GM12872 (cell line): ENCODE measurements around the gene CHST13.

Experiments
- TF ChIP-seq, protein P1 (sequence below): IDR thresholded peaks from 3 replicates; pipeline ENCODE4 v1.5.1; 2011; ENCODE audit warnings: low read depth, mild to moderate bottlenecking, low read length, moderate library complexity; ENCODE audit not compliant: insufficient read depth

Gene CHST13

DNA sequence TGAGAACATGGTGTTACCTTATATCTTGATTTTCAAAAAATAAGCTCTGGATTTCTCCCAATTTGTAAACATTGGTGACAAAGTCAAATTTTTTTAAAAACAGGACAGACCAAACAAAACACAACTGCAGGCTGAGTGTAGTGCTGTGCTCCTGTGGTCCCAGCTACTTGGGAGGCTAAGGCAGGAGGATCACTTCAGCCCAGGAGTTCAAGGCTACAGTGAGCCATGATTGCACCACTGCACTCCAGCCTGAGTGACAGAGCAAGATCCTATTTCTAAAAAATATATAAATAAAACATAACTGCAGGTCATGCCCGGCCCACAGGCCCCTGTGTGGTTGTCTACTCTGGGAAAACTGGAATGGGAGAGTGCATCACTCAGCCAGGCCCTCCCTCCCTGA, 44.3 kb upstream of the CHST13 start:
- TF ChIP-seq, protein P1, sequence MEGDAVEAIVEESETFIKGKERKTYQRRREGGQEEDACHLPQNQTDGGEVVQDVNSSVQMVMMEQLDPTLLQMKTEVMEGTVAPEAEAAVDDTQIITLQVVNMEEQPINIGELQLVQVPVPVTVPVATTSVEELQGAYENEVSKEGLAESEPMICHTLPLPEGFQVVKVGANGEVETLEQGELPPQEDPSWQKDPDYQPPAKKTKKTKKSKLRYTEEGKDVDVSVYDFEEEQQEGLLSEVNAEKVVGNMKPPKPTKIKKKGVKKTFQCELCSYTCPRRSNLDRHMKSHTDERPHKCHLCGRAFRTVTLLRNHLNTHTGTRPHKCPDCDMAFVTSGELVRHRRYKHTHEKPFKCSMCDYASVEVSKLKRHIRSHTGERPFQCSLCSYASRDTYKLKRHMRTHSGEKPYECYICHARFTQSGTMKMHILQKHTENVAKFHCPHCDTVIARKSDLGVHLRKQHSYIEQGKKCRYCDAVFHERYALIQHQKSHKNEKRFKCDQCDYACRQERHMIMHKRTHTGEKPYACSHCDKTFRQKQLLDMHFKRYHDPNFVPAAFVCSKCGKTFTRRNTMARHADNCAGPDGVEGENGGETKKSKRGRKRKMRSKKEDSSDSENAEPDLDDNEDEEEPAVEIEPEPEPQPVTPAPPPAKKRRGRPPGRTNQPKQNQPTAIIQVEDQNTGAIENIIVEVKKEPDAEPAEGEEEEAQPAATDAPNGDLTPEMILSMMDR: no peak

DNA sequence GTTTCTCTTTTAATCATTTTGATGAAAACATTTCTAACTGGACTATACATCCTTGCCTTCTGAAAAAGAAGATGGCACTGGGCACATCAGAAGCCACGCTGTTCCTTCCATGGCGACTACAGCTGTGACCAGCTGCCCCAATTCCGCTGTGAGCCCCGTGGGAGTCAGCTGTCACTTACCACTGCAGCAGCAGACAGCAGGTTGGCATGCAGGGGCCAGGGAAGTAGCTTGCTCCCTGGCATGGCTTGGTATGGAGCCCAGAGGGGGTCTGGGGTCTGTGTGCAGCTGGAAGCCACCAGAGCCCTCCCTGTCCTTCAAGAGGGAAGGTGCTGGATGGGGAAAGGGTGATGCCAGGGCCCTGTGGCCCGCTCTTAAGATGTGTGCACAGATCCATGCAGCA, 43.7 kb upstream of the CHST13 start:
- TF ChIP-seq, protein P1: no peak

DNA sequence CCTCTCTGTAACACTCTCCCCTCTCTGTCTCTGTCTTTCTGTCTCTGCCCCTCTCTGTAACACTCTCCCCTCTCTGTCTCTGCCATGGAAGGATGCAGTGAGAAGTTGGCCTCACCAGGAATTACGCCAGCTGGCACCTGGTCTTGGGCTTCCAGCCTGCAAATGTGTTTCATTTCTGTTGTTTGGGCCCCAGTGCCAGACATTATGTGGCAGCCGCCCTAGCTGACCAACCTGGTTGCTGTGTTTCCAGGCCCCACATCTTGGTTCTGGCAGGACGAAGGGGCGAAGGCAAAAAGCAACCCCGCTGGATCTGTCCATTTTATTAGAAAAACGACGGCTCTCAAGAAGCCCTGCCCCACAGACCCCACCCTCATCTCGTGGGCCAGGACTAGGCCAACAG, 43.1 kb upstream of the CHST13 start:
- TF ChIP-seq, protein P1: no peak

DNA sequence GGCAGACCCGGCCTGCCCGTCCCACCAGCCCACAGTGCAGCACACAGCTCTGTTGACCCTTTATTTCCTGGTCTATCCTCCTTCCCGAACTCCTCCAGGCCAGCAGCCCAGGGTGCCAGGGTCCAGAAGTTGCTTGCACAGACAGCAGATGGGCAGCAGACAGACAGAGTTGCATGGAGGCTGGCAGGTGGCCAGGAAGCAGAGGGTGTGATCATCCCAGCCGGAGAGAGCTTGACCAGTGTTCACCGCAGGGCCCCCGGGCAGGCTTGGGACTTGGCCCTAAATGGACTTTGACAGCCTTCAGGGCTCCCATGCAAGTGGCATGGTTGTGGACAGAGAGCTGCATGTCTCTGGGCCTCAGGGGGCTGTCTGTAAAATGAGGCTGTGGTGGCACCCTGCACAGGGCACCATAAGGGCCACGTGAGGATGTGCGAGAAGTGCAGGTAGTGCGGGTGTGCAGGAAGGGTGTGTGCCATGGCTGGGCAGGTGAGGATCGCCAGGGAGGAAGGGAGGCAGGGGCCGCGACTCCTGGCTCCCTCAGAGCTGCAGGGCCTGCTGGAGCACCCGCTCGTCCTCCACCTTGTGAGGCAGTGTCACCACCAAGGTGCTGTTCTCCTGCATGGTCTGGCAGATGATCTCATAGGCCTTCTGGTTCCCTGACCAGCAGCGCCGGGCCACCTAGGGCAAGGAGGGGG, 42.0 kb upstream of the CHST13 start:
- TF ChIP-seq, protein P1: no peak

DNA sequence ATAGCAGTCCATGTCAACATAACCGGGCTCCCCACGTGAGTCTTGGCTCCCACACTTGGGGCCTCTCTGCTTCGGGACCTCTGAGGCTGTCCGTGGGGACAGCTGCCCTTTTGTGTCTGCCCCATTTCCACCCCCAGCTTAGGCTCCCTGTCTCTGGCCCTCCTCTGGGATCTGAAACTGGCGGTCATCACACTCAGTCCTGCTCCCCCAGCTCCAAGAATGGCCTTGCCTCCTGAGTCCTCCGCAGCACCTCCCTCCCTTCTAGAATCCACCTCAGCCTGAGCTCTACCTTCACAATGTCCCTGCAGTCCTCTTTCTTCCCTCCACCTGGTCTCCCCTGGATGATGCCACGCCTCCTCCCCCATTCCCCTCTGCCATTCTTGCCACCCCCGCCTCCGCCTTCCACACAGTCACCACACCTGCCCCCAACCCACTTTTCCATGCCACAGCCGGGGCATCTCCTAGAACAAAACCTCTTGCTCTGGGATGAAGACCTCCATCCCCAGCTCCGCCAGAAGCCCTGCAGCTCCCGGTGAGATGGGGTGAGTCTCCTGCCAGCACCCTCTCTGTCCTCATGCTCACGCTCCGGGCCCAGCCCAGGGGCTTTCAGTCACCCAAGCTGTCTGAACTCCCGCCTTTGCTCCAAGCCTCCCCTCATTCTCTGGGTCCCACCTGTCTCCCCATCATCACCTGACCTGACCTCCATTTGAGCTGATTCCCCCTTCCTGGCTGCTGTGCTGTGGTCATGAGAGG, 41.3 kb upstream of the CHST13 start:
- TF ChIP-seq, protein P1: no peak

DNA sequence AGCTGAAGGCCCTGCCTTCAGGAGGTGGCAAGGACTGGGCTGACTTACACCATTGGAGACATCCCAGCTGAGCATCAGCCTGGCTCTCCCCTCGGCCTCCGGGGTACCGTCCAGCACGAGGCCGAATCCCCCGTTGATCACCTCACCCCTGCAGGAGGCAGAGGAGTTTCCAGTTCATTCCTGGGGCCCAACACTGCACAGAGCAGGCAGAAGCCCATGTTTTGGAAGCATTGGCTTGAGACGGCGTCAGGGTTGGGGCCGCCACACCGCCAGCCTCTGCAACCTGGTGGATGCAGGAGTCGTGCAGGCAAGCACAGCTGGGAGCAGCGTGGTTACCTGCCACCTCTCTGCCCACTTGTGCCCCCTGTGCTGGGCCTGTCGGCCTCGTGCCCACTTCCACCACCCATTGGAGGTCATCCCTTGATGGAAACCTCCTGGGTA, 40.6 kb upstream of the CHST13 start:
- TF ChIP-seq, protein P1: no peak

DNA sequence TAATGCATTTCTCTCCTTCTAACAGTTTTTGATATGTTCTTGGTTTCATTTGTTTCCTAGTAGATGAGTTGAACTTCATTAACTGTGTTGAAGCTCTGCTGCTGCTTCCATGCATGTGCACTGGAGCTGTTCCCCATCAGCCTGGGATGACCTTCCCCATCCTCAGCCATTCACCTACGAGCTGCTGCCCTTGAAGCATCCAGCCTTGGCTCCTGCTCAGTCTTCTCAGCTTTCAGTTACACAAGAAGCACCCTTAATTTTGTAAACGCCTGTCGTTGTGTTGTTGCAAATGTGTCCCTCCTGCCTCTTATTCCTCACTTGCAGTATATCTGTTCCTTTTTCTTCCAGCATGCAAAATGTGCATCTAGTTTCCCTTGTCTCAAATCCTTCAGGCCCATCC, 39.8 kb upstream of the CHST13 start:
- TF ChIP-seq, protein P1: no peak
